Naive thymus-derived CD4-positive, alpha-beta T cell (primary cell): ENCODE data around the gene FHL2. TPM values are rescaled to one million over a fixed set of nuclear protein-coding genes. Genes with fewer than 3 reads are reported as not detected.

Experiments
- ATAC-seq: fragments of 150-1000 bp; cut with Tn5 transposase; 2 replicates; pipeline ENCODE4 v1.10.0; 2021; ENCODE audit warnings: mild to moderate bottlenecking, moderate library complexity
- CTCF ChIA-PET: fragments of 350-600 bp; sonication (Branson Sonifier 250); formaldehyde crosslinking; loops from one replicate; lab custom pipeline; 2021; ENCODE audit warnings: antibody characterized with exemption; lab: Charles Lee
- POLR2A ChIA-PET: fragments of 350-600 bp; sonication (Branson Sonifier 250); formaldehyde crosslinking; loops from one replicate; lab custom pipeline; 2021; ENCODE audit warnings: antibody characterized with exemption, inconsistent platforms; lab: Charles Lee
- DNase-seq, 9 donors: peaks; one replicate each; pipeline versions ENCODE4 v3.0.0 to v3.0.0-alpha.2; 2020 to 2022; ENCODE audit warnings: mixed read lengths in 1 of 9
- H3K27ac ChIP-seq: one replicate; pipeline ENCODE4 v1.7.0; 2013; ENCODE audit warnings: mild to moderate bottlenecking, low read depth, low read length, moderate library complexity
- H3K27me3 ChIP-seq, 2 donors: one replicate each; pipeline ENCODE4 v1.7.0; 2013; ENCODE audit warnings: low read length in 2 of 2, mild to moderate bottlenecking in 2 of 2, moderate library complexity in 2 of 2; ENCODE audit not compliant: control insufficient read depth in 2 of 2, insufficient read depth in 2 of 2
- H3K36me3 ChIP-seq, 3 experiments: 1 replicate in 2 of 3; 2 replicates in 1 of 3; pipeline ENCODE4 v1.7.0; 2013; ENCODE audit warnings: low read length in 3 of 3, mild to moderate bottlenecking in 3 of 3, moderate library complexity in 1 of 3; ENCODE audit not compliant: insufficient read depth in 3 of 3, control insufficient read depth in 2 of 3
- H3K4me1 ChIP-seq, 2 donors: one replicate each; pipeline ENCODE4 v1.7.0; 2013; ENCODE audit warnings: low read length in 2 of 2, mild to moderate bottlenecking in 2 of 2, moderate library complexity in 1 of 2; ENCODE audit not compliant: control insufficient read depth in 2 of 2, insufficient read depth in 2 of 2
- H3K4me3 ChIP-seq: 2 replicates; pipeline ENCODE4 v1.7.0; 2013; ENCODE audit warnings: mild to moderate bottlenecking, low read length
- H3K9me3 ChIP-seq, 3 experiments: 1 replicate in 2 of 3; 2 replicates in 1 of 3; pipeline ENCODE4 v1.7.0; 2013; ENCODE audit warnings: low read length in 3 of 3; ENCODE audit not compliant: control insufficient read depth in 2 of 3
- H3K27ac Mint-ChIP-seq, 9 donors: one replicate each; pipeline ENCODE4 v1.8.0; 2020 to 2022; ENCODE audit warnings: mixed read lengths in 9 of 9, mild to moderate bottlenecking in 8 of 9, moderate library complexity in 5 of 9, inconsistent platforms in 2 of 9
- H3K27me3 Mint-ChIP-seq, 5 donors: one replicate each; pipeline ENCODE4 v1.8.0; 2021 to 2022; ENCODE audit warnings: mixed read lengths in 5 of 5, mild to moderate bottlenecking in 1 of 5
- H3K36me3 Mint-ChIP-seq, 5 donors: one replicate each; pipeline ENCODE4 v1.8.0; 2020 to 2022; ENCODE audit warnings: mixed read lengths in 5 of 5, mild to moderate bottlenecking in 3 of 5, inconsistent platforms in 1 of 5
- H3K4me1 Mint-ChIP-seq, 7 donors: one replicate each; pipeline ENCODE4 v1.8.0; 2020 to 2022; ENCODE audit warnings: mixed read lengths in 7 of 7, mild to moderate bottlenecking in 3 of 7, inconsistent platforms in 1 of 7
- H3K4me3 Mint-ChIP-seq, 10 donors: one replicate each; pipeline ENCODE4 v1.8.0; 2020 to 2022; ENCODE audit warnings: mild to moderate bottlenecking in 10 of 10, mixed read lengths in 10 of 10, moderate library complexity in 6 of 10, inconsistent platforms in 2 of 10
- H3K9me3 Mint-ChIP-seq, 11 donors: one replicate each; pipeline ENCODE4 v1.8.0; 2020 to 2022; ENCODE audit warnings: mixed read lengths in 11 of 11, mild to moderate bottlenecking in 4 of 11, inconsistent platforms in 1 of 11, moderate library complexity in 1 of 11
- intact Hi-C, 2 donors: fragments of 100-400 bp; cut with micrococcal nuclease; formaldehyde crosslinking; loops; one replicate each; pipeline ENCODE4 v1.15.1; 2023
- polyA plus RNA-seq, 2 donors: library from polyadenylated mRNA; unstranded; fragments of 300-500 nt; fragmentation: Illumina TruSeq; gene quantifications; one replicate each; pipeline ENCODE4 v1.2.3, GENCODE V29; 2021
- total RNA-seq, 6 experiments: library from RNA in 5 of 6; stranded (reverse) in 5 of 6; gene quantifications; 1 replicate in 5 of 6; 2 replicates in 1 of 6; pipeline ENCODE4 v1.2.3 and lab custom pipeline; 2021 to 2026

Gene FHL2
- total and polyA plus RNA-seq, 7 experiments from 2014 or later = 0.19 to 3.6 (median 0.67) TPM; not detected in 1

DNA sequence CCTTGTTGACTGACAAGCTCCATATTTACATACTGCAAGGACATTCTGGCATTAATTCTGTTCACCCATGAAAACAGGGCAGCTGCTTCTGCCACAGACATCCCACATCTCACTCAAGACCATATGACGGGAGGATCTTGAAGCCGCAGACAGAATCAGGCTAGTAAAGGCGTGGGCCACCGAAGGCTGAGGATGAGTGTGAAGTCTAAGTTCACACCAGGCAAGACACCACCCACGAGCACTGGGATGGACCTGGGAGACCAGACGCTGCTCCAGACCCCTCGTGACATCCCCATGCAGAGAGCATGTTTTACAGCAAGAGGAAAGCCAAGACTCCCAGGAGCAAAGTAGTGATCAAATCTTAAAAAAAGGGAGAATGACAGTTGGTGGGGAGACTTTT lies 3.2 kb downstream of the FHL2 start:
- ATAC-seq (no peak), DNase-seq (no peak)
- Mint-ChIP-seq H3K9me3 (no peaks in the 10 kb centered on the region), H3K27ac (no peak overlapping the region), H3K4me3 (peak overlapping the region in 1 of 10 donors; percentile 5), H3K27me3 (peaks cover 7 to 37% (median 14%) of the 10 kb centered on the region in 5 donors), H3K4me1 (peaks cover 0 to 20% (median 5%) of the 10 kb centered on the region in 7 donors), H3K36me3 (peaks cover 0 to 2% (median 0%) of the 10 kb centered on the region in 5 donors)
- Histone ChIP-seq H3K27me3 (no peaks in the 10 kb centered on the region), H3K9me3 (no peaks in the 10 kb centered on the region), H3K4me3 (no peak overlapping the region), H3K27ac (no peak overlapping the region), H3K4me1 (peaks cover 0 to 5% of the 10 kb centered on the region in 2 donors), H3K36me3 (peaks cover 0 to 3% (median 0%) of the 10 kb centered on the region in 3 experiments)
- CTCF ChIA-PET = no interaction called here
- POLR2A ChIA-PET = interaction anchor here (0.6 kb wide), 1 partner anchor 37 kb away, joined by 4 read pairs; no protein-coding TSS in a partner anchor
- intact Hi-C loops = no loop called here

- H3K9me3 Mint-ChIP-seq = no peaks in the 10 kb centered on the region
- DNase-seq (no peak), ATAC-seq (no peak)
- H3K4me3 Mint-ChIP-seq = no peak overlapping the region
- no peak overlapping the region for H3K4me3 ChIP-seq
- H3K9me3 ChIP-seq = no peaks in the 10 kb centered on the region
- peaks cover 0 to 5% of the 10 kb centered on the region in 2 donors for H3K4me1 ChIP-seq
- ChIA-PET CTCF (no interaction called here), POLR2A (no interaction called here)
- intact Hi-C loops = no loop called here
- H3K27ac Mint-ChIP-seq = no peak overlapping the region
- H3K36me3 Mint-ChIP-seq = peaks cover 0 to 2% (median 0%) of the 10 kb centered on the region in 5 donors
- peaks cover 0 to 20% (median 5%) of the 10 kb centered on the region in 7 donors for H3K4me1 Mint-ChIP-seq
- H3K27ac ChIP-seq = no peak overlapping the region
- no peaks in the 10 kb centered on the region for H3K27me3 ChIP-seq
- H3K36me3 ChIP-seq = peaks cover 0 to 3% (median 0%) of the 10 kb centered on the region in 3 experiments
- peaks cover 7 to 33% (median 14%) of the 10 kb centered on the region in 5 donors for H3K27me3 Mint-ChIP-seq
Measured at GRCh38 chr2:105394951-105395611, 3.8 kb downstream of the FHL2 start.

GRCh38 chr2:105393373-105394055 lies 5.3 kb downstream of the FHL2 start:
- Histone ChIP-seq H3K4me1 (no peaks in the 10 kb centered on the region), H3K36me3 (peaks cover 0 to under 1% (median 0%) of the 10 kb centered on the region in 3 experiments), H3K4me3 (no peak overlapping the region), H3K9me3 (no peaks in the 10 kb centered on the region), H3K27me3 (no peaks in the 10 kb centered on the region), H3K27ac (no peak overlapping the region)
- ATAC-seq = no peak
- intact Hi-C loops = no loop called here
- ChIA-PET CTCF (no interaction called here), POLR2A (no interaction called here)
- no peaks in the 10 kb centered on the region for H3K9me3 Mint-ChIP-seq
- peaks cover 0 to 2% (median 0%) of the 10 kb centered on the region in 5 donors for H3K36me3 Mint-ChIP-seq
- H3K4me1 Mint-ChIP-seq = peaks cover 0 to 12% (median 4%) of the 10 kb centered on the region in 7 donors
- peaks cover 0 to 22% (median 5%) of the 10 kb centered on the region in 5 donors for H3K27me3 Mint-ChIP-seq
- H3K27ac Mint-ChIP-seq = no peak overlapping the region
- no peak for DNase-seq
- no peak overlapping the region for H3K4me3 Mint-ChIP-seq

GRCh38 chr2:105391763-105392662 lies 6.8 kb downstream of the FHL2 start:
- POLR2A ChIA-PET = no interaction called here
- Histone ChIP-seq H3K4me3 (no peak overlapping the region), H3K27me3 (no peaks in the 10 kb centered on the region), H3K27ac (no peak overlapping the region), H3K9me3 (no peaks in the 10 kb centered on the region), H3K36me3 (no peaks in the 10 kb centered on the region), H3K4me1 (no peaks in the 10 kb centered on the region)
- H3K9me3 Mint-ChIP-seq = no peaks in the 10 kb centered on the region
- no peak for DNase-seq
- CTCF ChIA-PET = interaction anchor here (0.6 kb wide), 1 partner anchor 795 kb away, joined by 3 read pairs; no protein-coding TSS in a partner anchor
- intact Hi-C loops = no loop called here
- ATAC-seq = no peak
- H3K4me1 Mint-ChIP-seq = peaks cover 0 to 4% (median 0%) of the 10 kb centered on the region in 7 donors
- peak overlapping the region in 1 of 9 donors; percentile 11 for H3K27ac Mint-ChIP-seq
- H3K4me3 Mint-ChIP-seq = no peak overlapping the region
- H3K36me3 Mint-ChIP-seq = peaks cover 0 to 2% (median 0%) of the 10 kb centered on the region in 5 donors
- peaks cover 0 to 12% (median under 1%) of the 10 kb centered on the region in 5 donors for H3K27me3 Mint-ChIP-seq

GRCh38 chr2:105391058-105391627 lies 7.7 kb downstream of the FHL2 start:
- Mint-ChIP-seq H3K4me1 (peaks cover 0 to 4% (median 0%) of the 10 kb centered on the region in 7 donors), H3K27ac (no peak overlapping the region), H3K9me3 (no peaks in the 10 kb centered on the region), H3K36me3 (no peaks in the 10 kb centered on the region), H3K27me3 (peaks cover 0 to 7% (median 0%) of the 10 kb centered on the region in 5 donors), H3K4me3 (peak overlapping the region in 1 of 10 donors; percentile 27)
- intact Hi-C loops = no loop called here
- Histone ChIP-seq H3K9me3 (no peaks in the 10 kb centered on the region), H3K27me3 (no peaks in the 10 kb centered on the region), H3K4me1 (no peaks in the 10 kb centered on the region), H3K27ac (no peak overlapping the region), H3K36me3 (no peaks in the 10 kb centered on the region), H3K4me3 (no peak overlapping the region)
- CTCF ChIA-PET = no interaction called here
- POLR2A ChIA-PET = no interaction called here
- DNase-seq (no peak), ATAC-seq (no peak)

DNA sequence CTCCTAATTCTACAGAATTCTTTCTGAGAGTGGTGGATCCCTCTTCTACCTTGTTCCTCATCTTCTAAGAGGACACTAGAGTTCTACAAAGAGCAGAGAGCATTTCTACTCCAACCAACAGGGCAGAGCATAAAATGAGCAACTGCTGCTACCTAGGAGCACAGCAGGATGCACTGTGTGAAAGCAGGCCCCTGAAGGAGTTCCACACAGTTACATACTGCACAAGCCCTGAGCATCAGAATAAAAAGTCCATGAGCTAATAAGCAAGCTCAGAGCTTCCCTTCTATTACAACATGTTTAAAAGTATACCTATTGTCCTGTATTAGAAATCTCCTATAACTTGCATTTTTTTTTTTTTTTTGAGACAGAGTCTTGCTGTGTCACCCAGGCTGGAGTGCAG lies 8.4 kb downstream of the FHL2 start:
- intact Hi-C loops = no loop called here
- no peak overlapping the region for H3K27ac ChIP-seq
- no peak for DNase-seq
- Mint-ChIP-seq H3K27me3 (peaks cover 0 to 6% (median 0%) of the 10 kb centered on the region in 5 donors), H3K27ac (no peak overlapping the region), H3K4me1 (peaks cover 0 to 1% (median 0%) of the 10 kb centered on the region in 7 donors), H3K36me3 (peaks cover 0 to 4% (median 0%) of the 10 kb centered on the region in 5 donors), H3K9me3 (no peaks in the 10 kb centered on the region), H3K4me3 (no peak overlapping the region)
- no peaks in the 10 kb centered on the region for H3K36me3 ChIP-seq
- H3K4me3 ChIP-seq = no peak overlapping the region
- H3K27me3 ChIP-seq = no peaks in the 10 kb centered on the region
- H3K4me1 ChIP-seq = no peaks in the 10 kb centered on the region
- POLR2A ChIA-PET = no interaction called here
- CTCF ChIA-PET = no interaction called here
- H3K9me3 ChIP-seq = no peaks in the 10 kb centered on the region
- ATAC-seq = no peak
